Right lobe of liver (tissue), 4 donors: ENCODE results near the gene RAB25.

Experiments
- CTCF ChIP-seq, 4 donors: fragments of 200-600 bp in 3 of 4; fragments of 450-650 bp in 1 of 4; IDR thresholded peaks; one replicate each; pipeline versions ENCODE4 v1.5.1 to v1.8.0; 2016 to 2022; ENCODE audit warnings: antibody characterized with exemption in 4 of 4, mild to moderate bottlenecking in 2 of 4
- POLR2A ChIP-seq: fragments of 450-650 bp; IDR thresholded peaks from one replicate; pipeline ENCODE4 v1.6.1; 2017; ENCODE audit warnings: antibody characterized with exemption, mild to moderate bottlenecking
- donor health status: DM: no; HTN: no; CAD: no.
- donor health status: DM: no; HTN: no; CAD: no.
- donor health status: DM: no; HTN: yes; CAD: no.

DNA sequence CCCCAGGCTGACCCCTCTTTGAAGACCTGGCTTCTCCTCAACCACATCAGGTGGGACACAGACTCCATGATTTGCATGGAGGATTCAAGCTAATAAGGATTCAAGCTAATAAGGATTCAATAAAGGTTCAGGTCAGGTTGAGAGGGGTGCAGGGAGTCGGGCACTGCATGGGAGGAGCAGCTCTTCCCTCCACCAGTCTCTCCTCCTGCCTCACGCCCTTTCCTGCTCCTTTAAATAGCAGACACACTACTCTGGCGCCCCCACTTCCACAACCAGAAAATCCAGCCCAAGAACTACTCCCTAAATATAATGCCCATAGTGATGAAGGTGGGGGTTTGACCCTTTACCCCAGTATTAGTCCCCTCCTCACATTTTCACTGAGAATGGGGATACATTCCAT is 14.2 kb downstream of the RAB25 start:
- TF ChIP-seq CTCF (IDR thresholded peaks at IDR 0.05) (no peak), POLR2A (no peak)
